ENCODE results near the gene GALNT1.

DNA sequence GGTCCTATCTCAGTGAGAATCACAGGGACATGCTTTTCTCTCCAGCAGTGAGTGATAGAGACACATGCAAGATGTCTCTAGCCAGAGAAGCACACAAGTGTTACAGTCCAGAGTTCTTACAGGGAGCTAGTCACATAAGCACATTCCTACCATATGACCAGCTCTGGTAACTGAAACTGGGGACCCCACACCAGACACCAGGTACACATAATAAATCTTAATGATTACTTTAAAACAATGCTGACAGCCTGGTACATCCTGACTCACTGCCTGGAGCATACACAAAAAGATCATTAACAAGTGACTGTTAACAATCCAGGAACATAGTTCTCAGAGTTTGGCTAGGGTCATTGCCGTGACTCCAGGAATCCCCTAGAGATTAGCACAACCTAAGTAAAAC lies 53.6 kb downstream of the GALNT1 start:
- TF ChIP-seq, protein P1, sequence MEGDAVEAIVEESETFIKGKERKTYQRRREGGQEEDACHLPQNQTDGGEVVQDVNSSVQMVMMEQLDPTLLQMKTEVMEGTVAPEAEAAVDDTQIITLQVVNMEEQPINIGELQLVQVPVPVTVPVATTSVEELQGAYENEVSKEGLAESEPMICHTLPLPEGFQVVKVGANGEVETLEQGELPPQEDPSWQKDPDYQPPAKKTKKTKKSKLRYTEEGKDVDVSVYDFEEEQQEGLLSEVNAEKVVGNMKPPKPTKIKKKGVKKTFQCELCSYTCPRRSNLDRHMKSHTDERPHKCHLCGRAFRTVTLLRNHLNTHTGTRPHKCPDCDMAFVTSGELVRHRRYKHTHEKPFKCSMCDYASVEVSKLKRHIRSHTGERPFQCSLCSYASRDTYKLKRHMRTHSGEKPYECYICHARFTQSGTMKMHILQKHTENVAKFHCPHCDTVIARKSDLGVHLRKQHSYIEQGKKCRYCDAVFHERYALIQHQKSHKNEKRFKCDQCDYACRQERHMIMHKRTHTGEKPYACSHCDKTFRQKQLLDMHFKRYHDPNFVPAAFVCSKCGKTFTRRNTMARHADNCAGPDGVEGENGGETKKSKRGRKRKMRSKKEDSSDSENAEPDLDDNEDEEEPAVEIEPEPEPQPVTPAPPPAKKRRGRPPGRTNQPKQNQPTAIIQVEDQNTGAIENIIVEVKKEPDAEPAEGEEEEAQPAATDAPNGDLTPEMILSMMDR (IDR thresholded peaks at IDR 0.05) = no peak
- TF ChIP-seq POLR2A (IDR thresholded peaks at IDR 0.05) (no peak), EP300 (IDR thresholded peaks at IDR 0.05) (no peak)

Measured in gastroesophageal sphincter (tissue), 3 donors.